Measurements from ENCODE around the gene PUS3.
"Not testable (repeated sequence)": the region's sequence is repeated elsewhere in the genome, so short reads cannot be mapped to it uniquely, and the experiment has no call there.

The PUS3 gene

DNA sequence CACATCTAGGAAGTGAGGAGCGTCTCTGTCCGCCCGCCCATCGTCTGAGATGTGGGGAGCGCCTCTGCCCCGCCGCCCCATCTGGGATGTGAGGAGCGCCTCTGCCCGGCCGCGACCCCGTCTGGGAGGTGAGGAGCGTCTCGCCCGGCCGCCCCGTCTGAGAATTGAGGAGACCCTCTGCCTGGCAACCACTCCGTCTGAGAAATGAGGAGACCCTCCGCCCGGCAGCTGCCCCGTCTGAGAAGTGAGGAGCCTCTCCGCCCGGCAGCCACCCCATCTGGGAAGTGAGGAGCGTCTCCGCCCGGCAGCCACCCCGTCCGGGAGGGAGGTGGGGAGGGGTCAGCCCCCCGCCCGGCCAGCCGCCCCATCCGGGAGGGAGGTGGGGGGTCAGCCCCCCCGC, 40.2 kb downstream of the PUS3 start:
- not testable (repeated sequence) for FAIRE-seq

DNA sequence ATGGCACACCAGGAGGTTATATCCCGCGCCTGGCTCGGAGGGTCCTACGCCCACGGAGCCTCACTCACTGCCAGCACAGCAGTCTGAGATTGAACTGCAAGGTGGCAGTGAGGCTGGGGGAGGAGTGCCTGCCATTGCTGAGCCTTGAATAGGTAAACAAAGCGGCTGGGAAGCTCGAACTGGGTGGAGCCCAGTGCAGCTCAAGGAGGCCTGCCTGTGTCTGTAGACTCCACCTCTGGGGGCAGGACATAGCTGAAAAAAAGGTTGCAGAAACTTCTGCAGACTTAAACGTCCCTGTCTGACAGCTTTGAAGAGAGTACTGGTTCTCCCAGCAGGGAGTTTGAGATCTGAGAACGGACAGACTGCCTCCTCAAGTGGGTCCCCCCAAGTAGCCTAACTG, 45.3 kb downstream of the PUS3 start:
- not testable (repeated sequence) for FAIRE-seq

DNA sequence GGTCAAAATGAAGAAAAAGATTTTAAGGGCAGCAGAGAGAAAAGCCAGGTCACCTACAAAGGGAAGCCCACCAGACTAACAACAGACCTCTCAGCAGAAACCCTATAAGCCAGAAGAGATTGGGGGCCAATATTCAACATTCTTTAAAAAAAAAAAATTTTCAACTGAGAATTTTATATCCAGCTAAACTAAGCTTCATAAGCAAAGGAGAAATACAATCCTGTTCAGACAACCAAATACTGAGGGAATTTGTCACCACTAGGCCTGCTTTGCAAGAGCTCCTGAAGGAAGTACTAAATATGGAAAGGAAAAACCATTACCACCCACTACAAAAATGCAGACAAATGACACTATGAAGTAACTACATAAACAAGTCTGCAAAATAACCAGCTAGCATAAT, 56.8 kb downstream of the PUS3 start:
- FAIRE-seq, result no peak

All from G401.6 (cell line).